ENCODE data around the gene APLN. TPM values are rescaled to one million over a fixed set of nuclear protein-coding genes. Genes with fewer than 3 reads are reported as not detected.

Gene APLN
- total and polyA plus RNA-seq, 10 donors = 0.09 to 2.0 (median 0.26) TPM; not detected in 2

- intact Hi-C loops (cut with DNase I; ENCODE audit: low total_unique reads) = no loop called here
- Histone ChIP-seq H3K36me3 (no peaks in the 10 kb centered on the region), H3K4me3 (no peak overlapping the region), H3K4me1 (no peaks in the 10 kb centered on the region), H3K9me3 (no peaks in the 10 kb centered on the region), H3K27me3 (replicated peaks in 1 of 7) (no peaks in the 10 kb centered on the region), H3K27ac (no peak overlapping the region)
- TF ChIP-seq POLR2AphosphoS5 (IDR thresholded peaks at IDR 0.05) = no peak
- no peak for TF ChIP-seq POLR2A (IDR thresholded peaks at IDR 0.05)
- TF ChIP-seq, protein P1, sequence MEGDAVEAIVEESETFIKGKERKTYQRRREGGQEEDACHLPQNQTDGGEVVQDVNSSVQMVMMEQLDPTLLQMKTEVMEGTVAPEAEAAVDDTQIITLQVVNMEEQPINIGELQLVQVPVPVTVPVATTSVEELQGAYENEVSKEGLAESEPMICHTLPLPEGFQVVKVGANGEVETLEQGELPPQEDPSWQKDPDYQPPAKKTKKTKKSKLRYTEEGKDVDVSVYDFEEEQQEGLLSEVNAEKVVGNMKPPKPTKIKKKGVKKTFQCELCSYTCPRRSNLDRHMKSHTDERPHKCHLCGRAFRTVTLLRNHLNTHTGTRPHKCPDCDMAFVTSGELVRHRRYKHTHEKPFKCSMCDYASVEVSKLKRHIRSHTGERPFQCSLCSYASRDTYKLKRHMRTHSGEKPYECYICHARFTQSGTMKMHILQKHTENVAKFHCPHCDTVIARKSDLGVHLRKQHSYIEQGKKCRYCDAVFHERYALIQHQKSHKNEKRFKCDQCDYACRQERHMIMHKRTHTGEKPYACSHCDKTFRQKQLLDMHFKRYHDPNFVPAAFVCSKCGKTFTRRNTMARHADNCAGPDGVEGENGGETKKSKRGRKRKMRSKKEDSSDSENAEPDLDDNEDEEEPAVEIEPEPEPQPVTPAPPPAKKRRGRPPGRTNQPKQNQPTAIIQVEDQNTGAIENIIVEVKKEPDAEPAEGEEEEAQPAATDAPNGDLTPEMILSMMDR (IDR thresholded peaks at IDR 0.05 in 8 of 11, conservative IDR thresholded peaks at IDR 0.05 in 3 of 11) = no peak
- WGBS, 5 donors = 71 to 91% (median 80%) methylated on average over 6 of the region's 6 CpGs
- DNase-seq = no peak
Measured at GRCh38 chrX:129695535-129695934, 40.8 kb upstream of the APLN start.

DNA sequence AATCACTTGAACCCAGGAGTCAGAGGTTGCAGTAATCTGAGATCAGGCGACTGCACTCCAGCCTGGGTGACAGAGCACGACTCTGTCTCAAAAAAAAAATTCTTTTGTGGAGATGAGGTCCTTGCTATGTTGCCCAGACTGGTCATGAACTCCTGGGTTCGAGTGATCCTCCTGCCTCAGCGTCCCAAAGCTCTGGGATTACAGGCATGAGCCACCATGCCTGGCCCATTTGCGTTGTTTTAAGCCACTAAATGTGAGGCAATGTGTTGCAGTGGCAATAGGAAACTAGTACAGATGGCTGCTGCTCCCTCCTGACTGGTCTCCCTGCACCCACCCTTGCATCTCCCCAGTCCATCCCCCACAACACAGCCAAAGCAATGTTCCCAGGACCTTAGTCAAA, 40.0 kb upstream of the APLN start:
- no peak for TF ChIP-seq POLR2AphosphoS5 (IDR thresholded peaks at IDR 0.05)
- TF ChIP-seq, protein P1 (IDR thresholded peaks at IDR 0.05 in 8 of 11, conservative IDR thresholded peaks at IDR 0.05 in 3 of 11) = no peak
- no peak for TF ChIP-seq POLR2A (IDR thresholded peaks at IDR 0.05)
- H3K9me3 ChIP-seq = no peaks in the 10 kb centered on the region
- WGBS, 5 donors = 69 to 92% (median 91%) methylated on average over 5 of the region's 5 CpGs

GRCh38 chrX:129693354-129693753, 38.6 kb upstream of the APLN start:
- Histone ChIP-seq H3K4me3 (no peak overlapping the region), H3K4me1 (no peaks in the 10 kb centered on the region), H3K9me3 (no peaks in the 10 kb centered on the region), H3K36me3 (no peaks in the 10 kb centered on the region), H3K27ac (no peak overlapping the region), H3K27me3 (replicated peaks in 1 of 7) (no peaks in the 10 kb centered on the region)
- intact Hi-C loops (cut with DNase I; ENCODE audit: low total_unique reads) = no loop called here
- no peak for DNase-seq
- TF ChIP-seq POLR2A (IDR thresholded peaks at IDR 0.05) (no peak), POLR2AphosphoS5 (IDR thresholded peaks at IDR 0.05) (no peak)
- TF ChIP-seq, protein P1 (IDR thresholded peaks at IDR 0.05 in 8 of 11, conservative IDR thresholded peaks at IDR 0.05 in 3 of 11) = no peak
- WGBS, 5 donors = 70 to 89% (median 84%) methylated on average over 3 of the region's 3 CpGs

More for the DNA sequence above, 40.0 kb upstream of the APLN start:
- Histone ChIP-seq H3K27me3 (replicated peaks in 1 of 7) (no peaks in the 10 kb centered on the region), H3K36me3 (no peaks in the 10 kb centered on the region), H3K4me3 (no peak overlapping the region), H3K4me1 (no peaks in the 10 kb centered on the region), H3K27ac (no peak overlapping the region)
- DNase-seq = no peak
- intact Hi-C loops (cut with DNase I; ENCODE audit: low total_unique reads) = no loop called here

- no peak for DNase-seq
- TF ChIP-seq, protein P1 (IDR thresholded peaks at IDR 0.05 in 8 of 11, conservative IDR thresholded peaks at IDR 0.05 in 3 of 11) = no peak
- TF ChIP-seq POLR2AphosphoS5 (IDR thresholded peaks at IDR 0.05) = no peak
Measured at GRCh38 chrX:129690435-129690834, 35.7 kb upstream of the APLN start.

More at GRCh38 chrX:129690435-129690834, 35.7 kb upstream of the APLN start:
- Histone ChIP-seq H3K27ac (no peak overlapping the region), H3K27me3 (replicated peaks in 1 of 7) (no peaks in the 10 kb centered on the region), H3K4me1 (no peaks in the 10 kb centered on the region), H3K9me3 (no peaks in the 10 kb centered on the region), H3K4me3 (no peak overlapping the region), H3K36me3 (no peaks in the 10 kb centered on the region)
- 64 to 90% (median 83%) methylated on average over 9 to 10 of the region's 10 CpGs for WGBS, 5 donors
- intact Hi-C loops (cut with DNase I; ENCODE audit: low total_unique reads) = no loop called here

Data from spleen (tissue), 11 donors.